Measurements from ENCODE around the gene TRPV3.

DNA sequence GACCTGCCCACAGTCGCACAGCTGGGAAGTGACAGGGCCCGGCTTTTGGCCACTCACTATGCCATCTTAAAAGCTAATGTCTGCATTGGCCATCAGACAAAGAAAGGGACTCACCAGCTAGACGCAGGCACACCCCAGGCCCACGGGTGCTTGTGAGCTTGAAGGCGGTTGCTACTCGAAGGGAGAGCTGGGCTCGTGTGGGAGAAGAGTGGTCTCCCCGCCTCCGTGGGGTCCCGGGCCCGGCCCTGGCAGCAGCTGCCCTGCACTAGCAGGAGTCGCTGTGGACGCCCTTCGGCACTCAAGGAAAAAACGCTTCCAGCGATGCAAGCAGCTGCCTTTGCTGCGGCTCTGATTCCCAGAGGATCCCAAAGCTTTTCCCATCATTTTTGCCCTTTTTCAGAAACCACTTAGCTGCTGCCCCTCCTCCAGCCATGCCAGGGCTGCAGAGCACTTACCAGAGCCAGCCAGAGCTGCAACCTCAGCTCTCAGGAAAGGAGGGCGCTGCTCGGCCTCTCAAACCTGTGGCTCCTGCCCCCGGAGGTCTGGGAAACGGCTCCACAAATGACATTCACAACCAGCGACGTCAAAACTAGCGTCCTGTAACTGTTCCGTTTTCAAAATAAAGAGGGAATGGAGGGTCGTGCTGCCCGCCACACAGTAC, 39.3 kb upstream of the TRPV3 start:
- TF ChIP-seq, protein P1, sequence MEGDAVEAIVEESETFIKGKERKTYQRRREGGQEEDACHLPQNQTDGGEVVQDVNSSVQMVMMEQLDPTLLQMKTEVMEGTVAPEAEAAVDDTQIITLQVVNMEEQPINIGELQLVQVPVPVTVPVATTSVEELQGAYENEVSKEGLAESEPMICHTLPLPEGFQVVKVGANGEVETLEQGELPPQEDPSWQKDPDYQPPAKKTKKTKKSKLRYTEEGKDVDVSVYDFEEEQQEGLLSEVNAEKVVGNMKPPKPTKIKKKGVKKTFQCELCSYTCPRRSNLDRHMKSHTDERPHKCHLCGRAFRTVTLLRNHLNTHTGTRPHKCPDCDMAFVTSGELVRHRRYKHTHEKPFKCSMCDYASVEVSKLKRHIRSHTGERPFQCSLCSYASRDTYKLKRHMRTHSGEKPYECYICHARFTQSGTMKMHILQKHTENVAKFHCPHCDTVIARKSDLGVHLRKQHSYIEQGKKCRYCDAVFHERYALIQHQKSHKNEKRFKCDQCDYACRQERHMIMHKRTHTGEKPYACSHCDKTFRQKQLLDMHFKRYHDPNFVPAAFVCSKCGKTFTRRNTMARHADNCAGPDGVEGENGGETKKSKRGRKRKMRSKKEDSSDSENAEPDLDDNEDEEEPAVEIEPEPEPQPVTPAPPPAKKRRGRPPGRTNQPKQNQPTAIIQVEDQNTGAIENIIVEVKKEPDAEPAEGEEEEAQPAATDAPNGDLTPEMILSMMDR (conservative IDR thresholded peaks at IDR 0.05; ENCODE audit: low read depth, low read length), result no peak
- TF ChIP-seq EZH2 (IDR thresholded peaks at IDR 0.05; ENCODE audit: low read length, unreplicated experiment) (no peak), EZH2phosphoT487 (IDR thresholded peaks at IDR 0.05; ENCODE audit: borderline replicate concordance, low read length) (no peak)
